ENCODE data around the gene WNT7B.

DNA sequence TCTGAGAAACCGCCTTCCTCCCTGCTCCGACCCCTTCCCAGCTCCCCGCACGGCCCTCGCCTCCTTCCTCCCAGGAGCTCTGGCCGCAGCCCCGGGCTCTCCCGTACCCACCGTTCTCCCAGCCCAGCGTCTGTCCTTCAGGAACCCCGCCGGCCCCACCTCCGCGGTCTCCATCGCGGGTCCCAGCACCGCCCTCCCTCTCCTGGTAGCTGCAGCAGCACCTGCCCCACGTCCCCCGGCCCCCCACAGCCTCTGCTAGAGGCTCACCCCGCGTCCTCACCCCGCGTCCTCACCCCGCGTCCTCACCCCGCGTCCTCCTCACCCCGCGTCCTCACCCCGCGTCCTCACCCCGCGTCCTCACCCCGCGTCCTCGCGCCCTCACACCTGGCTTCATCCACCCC is 85.9 kb downstream of the WNT7B start:
- no peak for TF ChIP-seq EZH2 (IDR thresholded peaks at IDR 0.05)
- TF ChIP-seq, protein P1, sequence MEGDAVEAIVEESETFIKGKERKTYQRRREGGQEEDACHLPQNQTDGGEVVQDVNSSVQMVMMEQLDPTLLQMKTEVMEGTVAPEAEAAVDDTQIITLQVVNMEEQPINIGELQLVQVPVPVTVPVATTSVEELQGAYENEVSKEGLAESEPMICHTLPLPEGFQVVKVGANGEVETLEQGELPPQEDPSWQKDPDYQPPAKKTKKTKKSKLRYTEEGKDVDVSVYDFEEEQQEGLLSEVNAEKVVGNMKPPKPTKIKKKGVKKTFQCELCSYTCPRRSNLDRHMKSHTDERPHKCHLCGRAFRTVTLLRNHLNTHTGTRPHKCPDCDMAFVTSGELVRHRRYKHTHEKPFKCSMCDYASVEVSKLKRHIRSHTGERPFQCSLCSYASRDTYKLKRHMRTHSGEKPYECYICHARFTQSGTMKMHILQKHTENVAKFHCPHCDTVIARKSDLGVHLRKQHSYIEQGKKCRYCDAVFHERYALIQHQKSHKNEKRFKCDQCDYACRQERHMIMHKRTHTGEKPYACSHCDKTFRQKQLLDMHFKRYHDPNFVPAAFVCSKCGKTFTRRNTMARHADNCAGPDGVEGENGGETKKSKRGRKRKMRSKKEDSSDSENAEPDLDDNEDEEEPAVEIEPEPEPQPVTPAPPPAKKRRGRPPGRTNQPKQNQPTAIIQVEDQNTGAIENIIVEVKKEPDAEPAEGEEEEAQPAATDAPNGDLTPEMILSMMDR (IDR thresholded peaks at IDR 0.05) = no peak

All from neural progenitor cell (in vitro differentiated cells).